Adrenal gland (tissue), 12 donors: ENCODE measurements around the gene CAMTA1. TPM values are rescaled to one million over a fixed set of nuclear protein-coding genes. Genes with fewer than 3 reads are reported as not detected.

Experiments
- DNase-seq, 7 donors: peaks; one replicate each; pipeline ENCODE4 v3.0.0-alpha.2; 2019 to 2020
- H3K27ac ChIP-seq, 5 donors: fragments of 200-600 bp; sonication (generic) in 4 of 5; 1 replicate in 3 of 5; 2 replicates in 2 of 5; pipeline versions ENCODE4 v1.5.1 to v1.8.0; 2016 to 2020; ENCODE audit warnings: mild to moderate bottlenecking in 1 of 5
- H3K27me3 ChIP-seq: fragments of 200-600 bp; 2 replicates; pipeline ENCODE4 v1.8.0; 2021
- H3K36me3 ChIP-seq, 2 donors: fragments of 200-600 bp; replicated peaks in 1 of 2; 1 replicate in 1 of 2; 2 replicates in 1 of 2; pipeline versions ENCODE4 v1.5.1 to v1.8.0; 2018 to 2022
- H3K4me1 ChIP-seq, 2 donors: fragments of 200-600 bp; replicated peaks in 1 of 2; 1 replicate in 1 of 2; 2 replicates in 1 of 2; pipeline versions ENCODE4 v1.5.1 to v1.8.0; 2018 to 2021
- H3K4me3 ChIP-seq, 4 donors: fragments of 200-600 bp; sonication (generic) in 3 of 4; one replicate each; pipeline ENCODE4 v1.5.1; 2016 to 2018
- H3K9me3 ChIP-seq, 3 donors: fragments of 200-600 bp; sonication (generic) in 1 of 3; replicated peaks in 1 of 3; 1 replicate in 2 of 3; 2 replicates in 1 of 3; pipeline versions ENCODE4 v1.5.1 to v1.8.0; 2016 to 2021
- POLR2A ChIP-seq, 2 donors: fragments of 450-650 bp; IDR thresholded peaks; one replicate each; pipeline ENCODE4 v1.6.1; 2017; ENCODE audit warnings: antibody characterized with exemption in 2 of 2, mild to moderate bottlenecking in 2 of 2, moderate library complexity in 1 of 2
- WGBS, 4 donors: extraction: QIAGEN DNeasy Blood & Tissue Kit in 2 of 4; methylation state at CpG; one replicate each; pipeline versions ENCODE4 v1.1.5 to v1.1.7; 2013 to 2017; 5-methylcytosine and 5-hydroxymethylcytosine counted together
- intact Hi-C, 2 donors: fragments of 100-400 bp; cut with DNase I; formaldehyde crosslinking; loops; one replicate each; pipeline versions ENCODE4 v1.14.1 to v1.15.0; 2022 to 2023
- polyA plus RNA-seq, 3 donors: library from polyadenylated mRNA; stranded (reverse); fragments of 200-250 nt in 2 of 3; fragments of 350-450 nt in 1 of 3; fragmentation: Illumina TruSeq in 1 of 3; extraction: RNeasy Lipid Tissue Mini Kit (QIAGEN cat#74804) in 1 of 3; gene quantifications; one replicate each; pipeline ENCODE4 v1.2.3, GENCODE V29; 2013 to 2014
- total RNA-seq, 9 donors: library from RNA; depleted of rRNA in 4 of 9; stranded (reverse); fragments of >200 nt in 4 of 9; fragments of 120-200 nt in 1 of 9; fragmentation: NEBNext Ultra II Directional in 1 of 9; extraction: Animal tissue kit (Norgen Biotek cat#: 25700) in 1 of 9; gene quantifications; one replicate each; pipeline versions ENCODE4 v1.1.0 to v1.2.4, GENCODE V29; 2013 to 2023
- TF ChIP-seq, protein P1 (sequence below), 6 experiments: fragments of 450-650 bp in 4 of 6; fragments of 200-600 bp in 2 of 6; sonication (generic) in 1 of 6; IDR thresholded peaks; 1 replicate in 5 of 6; 2 replicates in 1 of 6; pipeline versions ENCODE4 v1.5.1 to v1.8.0; 2016 to 2021; ENCODE audit warnings: antibody characterized with exemption in 6 of 6, mild to moderate bottlenecking in 2 of 6, moderate library complexity in 1 of 6
- donor health status: healthy with polysubstance abuse.
- donor health status: Bipolar disorder and iron deficiency.
- donor health status: DM: yes; HTN: yes; CAD: no.
- donor health status: DM: no; HTN: no; CAD: no.
- donor health status: DM: no; HTN: no; CAD: no.
- donor health status: DM: yes; HTN: yes; CAD: no.

Gene CAMTA1
- total and polyA plus RNA-seq, 12 donors: 62.9 to 141 (median 96.9) TPM

DNA sequence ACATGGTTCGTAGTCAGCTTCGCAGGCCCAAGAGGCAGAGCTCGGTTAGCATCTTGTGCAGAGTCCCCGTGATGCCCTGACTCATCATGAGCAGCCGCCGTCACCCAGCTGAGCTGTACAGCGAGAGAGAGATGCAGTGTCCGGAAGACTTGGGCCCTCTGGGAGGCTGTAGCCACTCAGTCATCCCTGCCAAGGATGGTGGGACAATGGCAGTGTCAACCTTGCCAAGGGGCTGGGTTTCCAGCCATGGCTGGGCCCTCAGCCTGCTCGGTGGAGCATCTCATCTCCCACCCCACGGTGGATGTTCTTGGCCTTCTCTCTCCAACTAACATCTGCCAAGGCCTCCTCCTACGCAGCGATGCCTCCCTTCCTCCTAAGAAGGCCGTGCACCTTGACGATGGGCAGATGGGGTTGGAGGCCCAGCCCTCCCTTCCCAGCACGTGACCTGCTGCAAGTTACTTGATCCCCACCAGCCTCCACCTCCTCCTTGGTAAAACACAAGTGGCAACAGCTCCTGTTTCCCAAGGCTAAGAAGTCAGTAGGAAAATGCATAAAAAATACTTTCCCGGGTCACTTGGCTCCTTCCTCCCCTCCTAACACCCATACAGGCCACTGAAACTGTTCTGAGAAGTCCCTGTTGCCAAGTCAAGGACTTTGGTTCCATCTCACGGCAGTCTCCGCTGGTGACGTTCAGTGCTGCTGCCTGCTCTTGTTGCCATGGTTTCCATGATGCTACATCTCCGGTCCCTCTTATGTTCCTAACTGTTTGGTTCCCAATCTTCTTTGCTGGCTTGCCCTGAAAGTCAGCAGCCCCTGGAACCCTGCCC lies 601.2 kb downstream of the CAMTA1 start:
- intact Hi-C loops: no loop called here
- H3K27ac ChIP-seq: no peak overlapping the region
- peak in 3 of 7 donors; percentile 2 to 57 (median 14) for DNase-seq
- no peaks in the 10 kb centered on the region for H3K36me3 ChIP-seq
- 90 to 95% (median 94%) methylated on average over 13 to 20 of the region's 20 CpGs for WGBS, 4 donors
- no peaks in the 10 kb centered on the region for H3K9me3 ChIP-seq
- peaks cover 7 to 15% of the 10 kb centered on the region in 2 donors for H3K4me1 ChIP-seq
- H3K27me3 ChIP-seq: no peaks in the 10 kb centered on the region
- TF ChIP-seq, protein P1, sequence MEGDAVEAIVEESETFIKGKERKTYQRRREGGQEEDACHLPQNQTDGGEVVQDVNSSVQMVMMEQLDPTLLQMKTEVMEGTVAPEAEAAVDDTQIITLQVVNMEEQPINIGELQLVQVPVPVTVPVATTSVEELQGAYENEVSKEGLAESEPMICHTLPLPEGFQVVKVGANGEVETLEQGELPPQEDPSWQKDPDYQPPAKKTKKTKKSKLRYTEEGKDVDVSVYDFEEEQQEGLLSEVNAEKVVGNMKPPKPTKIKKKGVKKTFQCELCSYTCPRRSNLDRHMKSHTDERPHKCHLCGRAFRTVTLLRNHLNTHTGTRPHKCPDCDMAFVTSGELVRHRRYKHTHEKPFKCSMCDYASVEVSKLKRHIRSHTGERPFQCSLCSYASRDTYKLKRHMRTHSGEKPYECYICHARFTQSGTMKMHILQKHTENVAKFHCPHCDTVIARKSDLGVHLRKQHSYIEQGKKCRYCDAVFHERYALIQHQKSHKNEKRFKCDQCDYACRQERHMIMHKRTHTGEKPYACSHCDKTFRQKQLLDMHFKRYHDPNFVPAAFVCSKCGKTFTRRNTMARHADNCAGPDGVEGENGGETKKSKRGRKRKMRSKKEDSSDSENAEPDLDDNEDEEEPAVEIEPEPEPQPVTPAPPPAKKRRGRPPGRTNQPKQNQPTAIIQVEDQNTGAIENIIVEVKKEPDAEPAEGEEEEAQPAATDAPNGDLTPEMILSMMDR (IDR thresholded peaks at IDR 0.05): no peak
- no peak for TF ChIP-seq POLR2A (IDR thresholded peaks at IDR 0.05)
- H3K4me3 ChIP-seq: no peak overlapping the region

GRCh38 chr1:7387053-7387927 lies 602.0 kb downstream of the CAMTA1 start:
- 80 to 89% (median 83%) methylated on average over 9 of the region's 9 CpGs for WGBS, 4 donors
- intact Hi-C loops: no loop called here
- peaks cover 7 to 15% of the 10 kb centered on the region in 2 donors for H3K4me1 ChIP-seq
- peak in 3 of 7 donors; percentile 1 to 10 (median 9) for DNase-seq
- no peak overlapping the region for H3K27ac ChIP-seq
- no peak for TF ChIP-seq POLR2A (IDR thresholded peaks at IDR 0.05)
- TF ChIP-seq, protein P1 (IDR thresholded peaks at IDR 0.05): no peak
- H3K4me3 ChIP-seq: no peak overlapping the region
- H3K36me3 ChIP-seq: no peaks in the 10 kb centered on the region
- H3K9me3 ChIP-seq: no peaks in the 10 kb centered on the region
- no peaks in the 10 kb centered on the region for H3K27me3 ChIP-seq

GRCh38 chr1:7388141-7388487 lies 602.9 kb downstream of the CAMTA1 start:
- no peaks in the 10 kb centered on the region for H3K27me3 ChIP-seq
- TF ChIP-seq, protein P1 (IDR thresholded peaks at IDR 0.05): no peak
- TF ChIP-seq POLR2A (IDR thresholded peaks at IDR 0.05): no peak
- H3K4me1 ChIP-seq: peaks cover 7 to 15% of the 10 kb centered on the region in 2 donors
- H3K4me3 ChIP-seq: no peak overlapping the region
- intact Hi-C loops: no loop called here
- H3K27ac ChIP-seq: peak overlapping the region in 2 of 5 donors; percentile 37 to 69
- H3K9me3 ChIP-seq: no peaks in the 10 kb centered on the region
- WGBS, 4 donors: 49 to 64% (median 55%) methylated on average over 10 to 11 of the region's 11 CpGs
- peak in 5 of 7 donors; percentile 16 to 61 (median 21) for DNase-seq
- no peaks in the 10 kb centered on the region for H3K36me3 ChIP-seq
